Omental fat pad (tissue), 4 donors: Measurements from ENCODE around the gene TMEM163. TPM values are rescaled to one million over a fixed set of nuclear protein-coding genes. Genes with fewer than 3 reads are reported as not detected.

ENCODE experiments used
- ATAC-seq: fragments of 150-250 bp; one replicate; pipeline ENCODE4 v1.9.1; 2016; ENCODE audit warnings: mild to moderate bottlenecking, moderate library complexity; ENCODE audit not compliant: low FRiP score
- DNase-seq: peaks from one replicate; pipeline ENCODE4 v3.0.0-alpha.2; 2019; ENCODE audit warnings: low spot score
- total RNA-seq, 4 donors: library from RNA; depleted of rRNA; stranded (reverse); fragments of >200 nt; gene quantifications; one replicate each; pipeline ENCODE4 v1.1.0, GENCODE V29; 2016
- TF ChIP-seq, protein P1 (sequence below), 3 donors: fragments of 450-650 bp; IDR thresholded peaks; one replicate each; pipeline ENCODE4 v1.5.1; 2016 to 2017; ENCODE audit warnings: antibody characterized with exemption in 3 of 3, mild to moderate bottlenecking in 3 of 3, moderate library complexity in 2 of 3

The TMEM163 gene
- total RNA-seq, 4 donors from 2014 or later = 0.28 to 6.4 (median 1.2) TPM

DNA sequence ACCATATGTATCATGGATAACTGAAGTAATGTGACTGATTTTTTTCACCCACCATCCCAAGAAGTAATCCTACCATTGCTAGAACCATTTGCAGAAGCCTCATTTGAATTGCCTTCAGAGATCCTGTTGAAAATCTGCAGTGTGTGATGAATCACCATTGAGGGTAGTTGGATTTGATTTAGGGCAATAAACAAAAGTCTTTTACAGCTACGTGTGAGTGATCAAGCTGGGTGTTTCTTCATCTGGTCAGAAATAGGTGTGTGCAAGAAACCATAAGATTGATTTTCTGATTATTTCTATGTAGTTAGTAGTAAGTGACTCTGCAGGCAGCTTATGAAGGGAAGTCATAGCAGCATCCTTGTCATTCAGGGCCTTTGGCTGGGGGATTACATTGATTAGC is 305.4 kb downstream of the TMEM163 start:
- ATAC-seq (no peak), DNase-seq (no peak)
- TF ChIP-seq, protein P1, sequence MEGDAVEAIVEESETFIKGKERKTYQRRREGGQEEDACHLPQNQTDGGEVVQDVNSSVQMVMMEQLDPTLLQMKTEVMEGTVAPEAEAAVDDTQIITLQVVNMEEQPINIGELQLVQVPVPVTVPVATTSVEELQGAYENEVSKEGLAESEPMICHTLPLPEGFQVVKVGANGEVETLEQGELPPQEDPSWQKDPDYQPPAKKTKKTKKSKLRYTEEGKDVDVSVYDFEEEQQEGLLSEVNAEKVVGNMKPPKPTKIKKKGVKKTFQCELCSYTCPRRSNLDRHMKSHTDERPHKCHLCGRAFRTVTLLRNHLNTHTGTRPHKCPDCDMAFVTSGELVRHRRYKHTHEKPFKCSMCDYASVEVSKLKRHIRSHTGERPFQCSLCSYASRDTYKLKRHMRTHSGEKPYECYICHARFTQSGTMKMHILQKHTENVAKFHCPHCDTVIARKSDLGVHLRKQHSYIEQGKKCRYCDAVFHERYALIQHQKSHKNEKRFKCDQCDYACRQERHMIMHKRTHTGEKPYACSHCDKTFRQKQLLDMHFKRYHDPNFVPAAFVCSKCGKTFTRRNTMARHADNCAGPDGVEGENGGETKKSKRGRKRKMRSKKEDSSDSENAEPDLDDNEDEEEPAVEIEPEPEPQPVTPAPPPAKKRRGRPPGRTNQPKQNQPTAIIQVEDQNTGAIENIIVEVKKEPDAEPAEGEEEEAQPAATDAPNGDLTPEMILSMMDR (IDR thresholded peaks at IDR 0.05) = no peak

DNA sequence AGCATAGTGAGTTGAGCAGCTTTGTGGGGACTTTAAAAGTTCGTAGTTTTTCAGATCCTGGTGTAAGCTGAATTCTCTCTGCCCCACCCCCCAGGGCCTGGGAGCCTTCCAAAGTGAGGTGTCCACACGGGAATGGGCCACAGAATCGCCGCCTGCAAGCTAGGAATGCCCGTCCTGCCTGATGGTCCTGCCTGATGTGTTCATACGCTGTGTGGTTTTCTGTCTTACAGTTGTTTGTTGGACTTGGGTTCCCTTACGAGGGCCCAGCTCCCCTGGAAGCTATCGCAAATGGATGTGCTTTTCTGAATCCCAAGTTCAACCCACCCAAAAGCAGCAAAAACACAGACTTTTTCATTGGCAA is 306.2 kb downstream of the TMEM163 start:
- TF ChIP-seq, protein P1 (IDR thresholded peaks at IDR 0.05) = no peak
- ATAC-seq (no peak), DNase-seq (no peak)

DNA sequence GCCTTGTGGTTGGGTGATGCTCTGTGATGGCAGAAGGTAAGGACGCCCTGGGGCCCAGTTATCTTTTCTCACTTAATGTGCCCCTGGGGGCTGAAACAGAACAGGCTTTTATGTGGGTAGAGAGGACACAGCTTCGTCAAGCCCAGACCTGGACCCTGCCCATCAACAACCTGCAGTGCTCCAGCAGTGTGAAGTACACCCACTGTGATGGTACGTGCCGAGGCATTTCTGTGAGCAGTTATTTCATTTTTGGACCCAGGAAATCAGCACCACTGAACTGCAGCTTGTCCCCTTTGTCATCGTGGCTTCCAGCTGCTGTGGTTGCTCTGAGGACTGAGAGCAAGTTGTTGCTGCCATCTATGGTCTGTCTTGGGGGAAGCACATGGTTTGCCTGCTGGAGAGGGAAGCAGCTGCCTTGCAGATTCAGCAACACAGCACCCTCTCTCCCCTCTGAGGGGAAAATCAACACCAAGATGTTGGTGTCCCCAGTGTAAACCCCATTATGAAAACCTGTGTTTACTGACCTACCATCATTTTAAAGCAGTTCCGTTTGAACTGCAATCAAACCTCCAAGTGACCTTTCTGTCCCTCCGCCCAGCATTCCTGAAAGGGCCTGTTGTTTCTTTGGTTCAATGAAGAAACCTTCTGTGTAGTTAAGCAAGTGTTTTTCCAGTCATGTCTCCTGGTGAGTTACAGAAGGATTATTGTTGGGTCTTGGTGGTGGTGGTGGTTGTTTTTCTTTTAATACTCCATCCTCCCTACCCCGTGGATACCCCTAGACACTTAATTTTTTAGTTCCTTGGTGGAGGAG is 306.8 kb downstream of the TMEM163 start:
- TF ChIP-seq, protein P1 (IDR thresholded peaks at IDR 0.05) = no peak
- peak; percentile 63 for ATAC-seq
- DNase-seq = no peak

DNA sequence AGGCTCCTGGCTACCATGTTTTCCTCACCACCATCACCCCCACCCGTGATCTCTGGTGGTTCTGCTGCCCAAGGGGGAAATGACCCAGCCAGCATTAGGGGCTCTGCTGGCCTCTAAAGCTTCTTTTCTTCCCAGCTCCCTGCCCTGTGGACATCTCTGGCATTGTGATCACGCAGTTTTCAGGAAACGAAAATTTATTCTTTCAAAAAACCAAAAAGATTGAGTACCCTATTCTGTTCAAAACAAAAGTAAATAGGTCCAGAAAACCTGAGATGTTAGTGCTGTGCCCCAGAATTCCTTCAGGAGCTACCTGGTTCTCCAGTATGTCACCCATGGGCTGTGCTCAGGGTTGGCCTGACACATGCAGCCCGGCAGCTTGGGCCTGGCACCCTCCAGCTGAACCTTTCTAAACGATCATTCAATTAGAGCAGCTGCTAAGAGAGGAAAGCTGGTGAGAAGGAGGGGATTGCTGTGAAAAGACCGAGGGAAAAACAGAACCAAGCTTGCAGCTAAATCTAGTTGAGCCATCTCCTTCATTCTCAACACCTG is 307.4 kb downstream of the TMEM163 start:
- DNase-seq (no peak), ATAC-seq (no peak)
- TF ChIP-seq, protein P1 (IDR thresholded peaks at IDR 0.05) = no peak

DNA sequence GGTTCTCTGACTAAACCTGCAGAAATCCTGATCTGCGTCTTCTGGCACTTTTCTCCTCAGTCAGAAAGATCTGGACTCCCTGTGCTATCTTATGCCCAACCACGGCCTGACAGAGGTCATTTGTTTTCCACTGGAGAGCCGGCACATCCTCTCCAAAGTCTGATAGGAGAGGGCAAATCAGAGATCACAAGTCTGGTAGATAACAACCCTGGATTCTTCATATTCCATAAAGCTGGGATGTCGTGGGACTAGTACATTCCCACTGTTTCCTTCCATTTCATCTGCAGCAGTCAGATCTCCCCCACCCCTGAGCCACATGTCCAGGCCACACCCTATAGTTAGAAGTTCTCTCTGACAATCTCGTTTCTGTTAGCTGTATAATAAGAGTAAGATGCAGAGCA is 308.0 kb downstream of the TMEM163 start:
- ATAC-seq (peak; percentile 31), DNase-seq (no peak)
- TF ChIP-seq, protein P1 (IDR thresholded peaks at IDR 0.05) = no peak

DNA sequence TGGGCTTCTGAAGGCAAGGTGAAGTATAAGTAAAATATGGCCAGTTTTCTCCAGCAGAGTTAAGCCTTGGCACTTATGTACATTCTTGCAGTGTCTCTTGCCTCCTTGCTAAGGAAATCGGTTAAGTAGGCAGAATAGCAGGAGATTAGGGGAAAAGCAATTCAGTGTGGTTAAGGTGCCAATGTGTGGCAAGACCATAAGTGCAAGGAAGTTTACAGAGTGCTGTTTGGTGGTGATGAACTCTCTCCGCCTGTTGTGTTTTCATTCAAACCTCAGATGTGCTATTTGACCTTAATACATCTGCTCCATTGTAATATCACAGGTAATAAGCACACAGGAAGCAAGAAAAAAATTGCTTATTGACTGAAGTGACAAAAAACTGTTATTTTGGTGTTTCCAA is 308.8 kb downstream of the TMEM163 start:
- DNase-seq = no peak
- TF ChIP-seq, protein P1 (IDR thresholded peaks at IDR 0.05) = no peak
- no peak for ATAC-seq

DNA sequence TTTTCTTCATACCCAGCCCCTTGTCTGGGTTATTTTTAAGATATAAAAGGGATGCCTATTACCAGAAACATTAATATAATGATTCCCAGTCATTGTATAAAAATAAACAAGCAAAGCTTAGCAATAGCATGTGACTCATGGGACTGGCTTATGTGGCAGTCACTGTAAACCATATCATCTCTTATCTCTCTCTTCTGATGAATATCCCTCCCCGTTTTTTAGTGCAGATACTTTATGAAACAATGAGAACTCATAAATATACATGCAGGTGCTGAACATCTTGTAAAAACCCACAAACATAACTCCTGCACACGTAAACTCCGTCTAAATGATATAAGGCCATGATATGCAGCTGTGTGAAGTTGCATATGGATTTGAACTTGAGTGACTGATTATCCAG is 310.0 kb downstream of the TMEM163 start:
- ATAC-seq (no peak), DNase-seq (no peak)
- TF ChIP-seq, protein P1 (IDR thresholded peaks at IDR 0.05) = no peak
